NOMO-1 treated with dmso at 0.1 percent for 144 hours (cell line): ENCODE data around the gene ARID1A.

Source experiments
- DNase-seq: peaks from one replicate; lab custom pipeline; 2025; ENCODE audit not compliant: unreplicated experiment; lab: John Stamatoyannopoulos, UW

The ARID1A gene

DNA sequence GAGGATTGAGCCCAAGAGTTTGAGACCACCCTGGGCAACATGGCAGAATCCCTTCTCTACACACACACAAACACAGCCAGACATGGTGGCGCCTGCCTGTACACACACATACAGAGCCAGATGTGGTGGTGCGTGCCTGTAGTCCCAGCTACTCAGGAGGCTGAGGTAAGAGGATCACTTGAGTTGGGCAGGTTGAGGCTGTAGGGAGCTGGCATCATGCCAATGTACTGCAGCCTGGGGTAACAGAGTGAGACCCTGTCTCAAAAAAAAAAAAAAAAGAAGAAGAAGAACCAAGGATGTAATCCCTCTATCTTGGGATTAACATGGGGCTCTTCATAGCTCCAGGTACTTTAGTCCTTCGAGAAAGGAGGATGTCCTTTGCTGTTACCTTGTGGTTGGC is 62.5 kb downstream of the ARID1A start:
- DNase-seq, result no peak

- no peak for DNase-seq
These were observed 63.7 kb downstream of the ARID1A start for GRCh38 chr1:26759531-26759930.

DNA sequence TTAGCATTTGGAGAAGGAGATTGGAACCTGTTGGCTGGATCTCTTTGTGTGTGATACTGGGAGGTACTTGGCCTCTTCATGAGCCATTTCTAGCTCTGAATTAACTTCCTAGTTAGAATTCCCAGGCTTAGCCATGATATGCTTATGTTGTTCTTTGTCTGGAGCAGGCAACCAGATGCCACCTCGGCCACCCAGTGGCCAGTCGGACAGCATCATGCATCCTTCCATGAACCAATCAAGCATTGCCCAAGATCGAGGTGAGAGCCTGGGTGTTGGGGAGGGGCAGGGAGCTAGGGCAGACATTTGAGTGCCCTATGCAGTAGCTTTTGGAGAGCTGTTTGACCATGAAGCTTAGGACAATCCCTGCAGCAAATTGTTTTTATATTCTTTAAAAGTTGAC is 65.4 kb downstream of the ARID1A start:
- no peak for DNase-seq

DNA sequence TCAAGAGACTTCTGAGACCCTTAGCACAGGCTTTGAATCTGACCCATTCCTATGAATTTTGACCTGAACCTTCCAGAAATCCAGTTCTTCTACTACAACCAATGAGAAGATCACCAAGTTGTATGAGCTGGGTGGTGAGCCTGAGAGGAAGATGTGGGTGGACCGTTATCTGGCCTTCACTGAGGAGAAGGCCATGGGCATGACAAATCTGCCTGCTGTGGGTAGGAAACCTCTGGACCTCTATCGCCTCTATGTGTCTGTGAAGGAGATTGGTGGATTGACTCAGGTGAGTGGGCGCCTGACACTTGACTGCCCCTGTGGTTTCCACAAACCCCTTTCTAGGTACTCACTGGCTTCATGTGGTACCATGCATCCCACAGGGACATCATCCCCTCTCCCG is 71.9 kb downstream of the ARID1A start:
- DNase-seq, result no peak

DNA sequence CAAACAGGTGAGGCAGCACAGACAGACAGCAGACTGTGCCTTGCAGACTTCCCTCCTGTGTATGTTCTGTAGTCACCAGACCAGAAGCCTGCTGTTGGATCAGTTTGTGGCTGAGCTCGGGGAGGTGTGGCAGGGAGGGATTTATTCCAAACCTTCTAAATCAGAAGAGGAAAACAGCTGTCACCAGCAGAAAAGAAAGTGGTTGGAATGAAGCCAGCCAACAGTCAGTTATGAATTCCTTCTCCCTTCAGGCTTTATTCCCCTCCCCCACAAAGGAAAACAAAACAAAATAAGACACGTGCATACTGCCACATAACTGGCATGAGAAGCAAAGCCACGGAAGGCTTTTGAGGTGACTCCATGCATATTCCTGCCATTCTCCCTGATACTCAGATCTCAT is 72.9 kb downstream of the ARID1A start:
- DNase-seq, result no peak

DNA sequence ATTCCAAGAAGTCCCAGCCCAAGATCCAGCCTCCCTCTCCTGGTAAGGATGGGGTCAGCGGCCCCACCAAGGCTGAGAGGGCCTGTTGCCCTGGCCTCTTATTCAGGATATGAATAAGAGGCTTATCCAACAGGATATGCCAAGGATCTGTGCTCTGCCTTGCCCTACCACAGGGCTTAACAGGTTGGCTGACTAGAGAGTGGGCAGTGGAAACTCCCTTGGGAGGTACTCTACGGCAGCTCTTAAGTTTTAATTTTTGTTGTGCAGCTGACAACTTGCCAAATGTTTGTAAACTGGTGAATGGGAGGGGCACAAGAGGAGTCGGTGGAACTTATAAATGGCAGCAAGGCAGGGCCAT is 75.4 kb downstream of the ARID1A start:
- no peak for DNase-seq

DNA sequence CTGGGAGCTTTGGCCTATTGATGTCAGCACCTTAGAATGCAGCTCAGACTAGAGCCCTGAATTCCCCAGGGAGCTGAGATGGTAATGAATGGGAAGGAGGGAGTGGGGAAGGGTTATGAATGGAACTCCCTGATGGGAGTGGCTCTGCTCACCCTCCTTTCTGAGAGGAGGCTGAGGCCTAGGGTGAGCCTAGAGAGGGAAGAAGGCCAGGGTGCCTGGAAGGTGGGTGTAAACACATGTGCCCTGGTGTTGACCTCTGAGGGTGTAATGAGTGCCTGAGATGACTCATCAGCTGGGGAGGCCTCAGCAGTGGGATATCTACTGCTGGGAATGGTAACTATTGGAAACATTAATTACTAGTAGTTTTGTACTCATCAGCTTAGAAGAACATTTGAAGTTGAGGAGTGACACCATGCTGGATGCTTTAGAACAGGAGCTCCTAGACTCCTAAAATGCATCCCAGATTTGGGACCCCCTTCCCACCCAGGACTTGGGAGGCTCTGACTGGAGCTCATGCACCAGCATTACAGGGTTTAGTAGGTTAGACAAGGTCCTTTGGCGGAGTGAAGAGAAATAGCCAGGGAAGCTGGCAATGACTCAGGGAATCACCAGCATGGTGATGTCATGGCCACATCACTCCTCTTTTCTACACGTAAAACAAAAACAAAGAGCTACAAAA is 76.0 kb downstream of the ARID1A start:
- no peak for DNase-seq

DNA sequence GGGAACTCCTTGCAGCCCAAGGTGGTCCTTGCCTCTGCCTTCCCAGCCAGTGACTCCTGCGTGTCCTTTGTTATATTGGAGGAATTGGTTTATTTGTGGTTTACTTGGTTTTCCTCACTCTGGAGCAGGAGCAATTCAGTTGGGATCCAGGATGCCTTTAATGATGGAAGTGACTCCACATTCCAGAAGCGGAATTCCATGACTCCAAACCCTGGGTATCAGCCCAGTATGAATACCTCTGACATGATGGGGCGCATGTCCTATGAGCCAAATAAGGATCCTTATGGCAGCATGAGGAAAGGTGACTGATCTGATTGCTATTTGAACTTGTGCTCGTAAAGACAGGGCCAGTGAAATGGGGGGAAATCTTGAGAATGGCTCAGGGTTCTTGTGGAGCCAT is 76.9 kb downstream of the ARID1A start:
- no peak for DNase-seq

GRCh38 chr1:26774462-26774861 is 78.6 kb downstream of the ARID1A start:
- DNase-seq, result no peak

- DNase-seq, result no peak
These were observed 79.9 kb downstream of the ARID1A start for GRCh38 chr1:26775666-26776065.

DNA sequence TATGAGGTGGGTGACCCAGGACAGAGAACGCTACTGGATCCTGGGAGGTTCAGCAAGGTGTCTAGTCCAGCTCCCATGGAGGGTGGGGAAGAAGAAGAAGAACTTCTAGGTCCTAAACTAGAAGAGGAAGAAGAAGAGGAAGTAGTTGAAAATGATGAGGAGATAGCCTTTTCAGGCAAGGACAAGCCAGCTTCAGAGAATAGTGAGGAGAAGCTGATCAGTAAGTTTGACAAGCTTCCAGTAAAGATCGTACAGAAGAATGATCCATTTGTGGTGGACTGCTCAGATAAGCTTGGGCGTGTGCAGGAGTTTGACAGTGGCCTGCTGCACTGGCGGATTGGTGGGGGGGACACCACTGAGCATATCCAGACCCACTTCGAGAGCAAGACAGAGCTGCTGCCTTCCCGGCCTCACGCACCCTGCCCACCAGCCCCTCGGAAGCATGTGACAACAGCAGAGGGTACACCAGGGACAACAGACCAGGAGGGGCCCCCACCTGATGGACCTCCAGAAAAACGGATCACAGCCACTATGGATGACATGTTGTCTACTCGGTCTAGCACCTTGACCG is 83.4 kb downstream of the ARID1A start:
- no peak for DNase-seq

DNA sequence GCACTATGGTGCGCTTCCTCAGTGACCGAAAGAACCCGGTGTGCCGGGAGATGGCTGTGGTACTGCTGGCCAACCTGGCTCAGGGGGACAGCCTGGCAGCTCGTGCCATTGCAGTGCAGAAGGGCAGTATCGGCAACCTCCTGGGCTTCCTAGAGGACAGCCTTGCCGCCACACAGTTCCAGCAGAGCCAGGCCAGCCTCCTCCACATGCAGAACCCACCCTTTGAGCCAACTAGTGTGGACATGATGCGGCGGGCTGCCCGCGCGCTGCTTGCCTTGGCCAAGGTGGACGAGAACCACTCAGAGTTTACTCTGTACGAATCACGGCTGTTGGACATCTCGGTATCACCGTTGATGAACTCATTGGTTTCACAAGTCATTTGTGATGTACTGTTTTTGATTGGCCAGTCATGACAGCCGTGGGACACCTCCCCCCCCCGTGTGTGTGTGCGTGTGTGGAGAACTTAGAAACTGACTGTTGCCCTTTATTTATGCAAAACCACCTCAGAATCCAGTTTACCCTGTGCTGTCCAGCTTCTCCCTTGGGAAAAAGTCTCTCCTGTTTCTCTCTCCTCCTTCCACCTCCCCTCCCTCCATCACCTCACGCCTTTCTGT is 84.6 kb downstream of the ARID1A start:
- no peak for DNase-seq

DNA sequence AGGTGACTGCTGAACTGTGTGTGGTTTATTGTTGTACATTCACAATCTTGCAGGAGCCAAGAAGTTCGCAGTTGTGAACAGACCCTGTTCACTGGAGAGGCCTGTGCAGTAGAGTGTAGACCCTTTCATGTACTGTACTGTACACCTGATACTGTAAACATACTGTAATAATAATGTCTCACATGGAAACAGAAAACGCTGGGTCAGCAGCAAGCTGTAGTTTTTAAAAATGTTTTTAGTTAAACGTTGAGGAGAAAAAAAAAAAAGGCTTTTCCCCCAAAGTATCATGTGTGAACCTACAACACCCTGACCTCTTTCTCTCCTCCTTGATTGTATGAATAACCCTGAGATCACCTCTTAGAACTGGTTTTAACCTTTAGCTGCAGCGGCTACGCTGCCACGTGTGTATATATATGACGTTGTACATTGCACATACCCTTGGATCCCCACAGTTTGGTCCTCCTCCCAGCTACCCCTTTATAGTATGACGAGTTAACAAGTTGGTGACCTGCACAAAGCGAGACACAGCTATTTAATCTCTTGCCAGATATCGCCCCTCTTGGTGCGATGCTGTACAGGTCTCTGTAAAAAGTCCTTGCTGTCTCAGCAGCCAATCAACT is 85.5 kb downstream of the ARID1A start:
- no peak for DNase-seq

DNA sequence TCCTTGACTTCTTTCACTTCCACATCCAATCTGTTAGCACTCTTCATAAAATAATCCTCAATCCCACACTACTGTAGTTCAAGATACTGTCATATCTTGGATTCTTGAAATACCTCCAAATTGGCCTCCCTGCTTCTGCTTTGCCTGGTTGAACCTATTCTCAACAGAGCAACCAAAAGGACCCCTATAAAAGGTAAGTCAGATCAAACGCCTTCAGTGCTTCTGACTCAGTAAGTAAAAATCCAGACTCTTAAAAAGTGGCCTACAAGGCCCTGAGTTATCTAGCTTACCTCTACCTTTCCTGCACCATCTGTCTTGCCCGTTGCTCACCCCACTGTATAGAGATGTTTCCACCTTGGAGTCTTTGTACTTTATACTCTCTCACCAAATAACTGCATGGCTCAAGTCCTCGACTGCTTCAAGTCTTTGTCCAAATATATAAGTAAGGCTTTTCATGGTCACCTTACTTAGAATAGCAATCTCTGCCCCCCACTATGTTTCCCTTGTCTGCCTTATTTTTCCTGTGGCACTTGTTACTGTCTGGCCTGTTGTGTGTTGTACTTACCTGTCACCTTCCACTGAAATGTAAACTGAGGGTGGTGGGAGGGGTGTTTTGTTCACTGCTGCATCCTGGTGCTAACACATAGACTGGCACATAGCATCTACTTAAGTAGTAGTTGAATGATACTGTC is 86.9 kb downstream of the ARID1A start:
- no peak for DNase-seq

- no peak for DNase-seq
These were observed 87.8 kb downstream of the ARID1A start for GRCh38 chr1:26783646-26784022.

DNA sequence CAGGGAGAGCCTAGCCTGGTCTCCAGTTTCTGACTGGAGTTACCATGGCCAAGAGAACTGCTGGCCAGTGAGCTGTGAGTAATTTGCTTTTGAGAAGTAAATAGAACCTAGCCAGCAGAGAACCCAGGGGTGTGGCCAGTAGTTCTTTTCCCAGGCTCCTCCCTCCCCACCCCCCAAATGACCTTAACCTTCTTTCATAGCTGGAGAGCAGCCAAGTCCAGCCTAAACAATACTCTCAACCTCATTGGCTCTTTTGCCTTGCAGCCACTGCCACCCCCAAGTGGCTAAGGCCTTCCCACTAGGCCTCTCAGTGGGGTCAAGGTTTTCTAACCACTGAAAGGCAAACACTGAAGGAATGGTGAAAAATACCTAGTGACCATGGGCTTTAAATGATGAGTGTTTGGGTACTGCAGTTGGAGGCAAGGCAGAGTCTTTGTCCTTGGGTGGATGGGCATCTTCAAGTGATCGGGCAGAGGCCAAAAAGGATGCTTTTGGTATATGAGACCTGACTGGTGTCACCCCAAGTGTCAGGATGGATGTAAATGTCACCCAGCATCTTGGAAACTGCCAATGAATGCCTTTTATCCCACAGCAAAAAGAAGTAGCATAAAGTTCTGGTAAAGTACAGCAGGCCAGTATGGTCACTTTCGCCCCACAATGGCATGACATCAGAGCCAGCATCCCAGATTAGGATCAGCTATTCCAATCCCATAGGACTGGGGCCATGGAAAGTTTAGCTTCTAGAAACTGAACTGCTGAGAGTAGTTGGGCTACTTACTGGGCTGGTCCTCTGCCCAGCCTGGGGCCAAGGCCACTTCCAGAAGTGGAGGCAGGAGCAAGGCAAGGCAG is 88.4 kb downstream of the ARID1A start:
- no peak for DNase-seq

GRCh38 chr1:26784886-26785285 is 89.1 kb downstream of the ARID1A start:
- DNase-seq, result no peak

DNA sequence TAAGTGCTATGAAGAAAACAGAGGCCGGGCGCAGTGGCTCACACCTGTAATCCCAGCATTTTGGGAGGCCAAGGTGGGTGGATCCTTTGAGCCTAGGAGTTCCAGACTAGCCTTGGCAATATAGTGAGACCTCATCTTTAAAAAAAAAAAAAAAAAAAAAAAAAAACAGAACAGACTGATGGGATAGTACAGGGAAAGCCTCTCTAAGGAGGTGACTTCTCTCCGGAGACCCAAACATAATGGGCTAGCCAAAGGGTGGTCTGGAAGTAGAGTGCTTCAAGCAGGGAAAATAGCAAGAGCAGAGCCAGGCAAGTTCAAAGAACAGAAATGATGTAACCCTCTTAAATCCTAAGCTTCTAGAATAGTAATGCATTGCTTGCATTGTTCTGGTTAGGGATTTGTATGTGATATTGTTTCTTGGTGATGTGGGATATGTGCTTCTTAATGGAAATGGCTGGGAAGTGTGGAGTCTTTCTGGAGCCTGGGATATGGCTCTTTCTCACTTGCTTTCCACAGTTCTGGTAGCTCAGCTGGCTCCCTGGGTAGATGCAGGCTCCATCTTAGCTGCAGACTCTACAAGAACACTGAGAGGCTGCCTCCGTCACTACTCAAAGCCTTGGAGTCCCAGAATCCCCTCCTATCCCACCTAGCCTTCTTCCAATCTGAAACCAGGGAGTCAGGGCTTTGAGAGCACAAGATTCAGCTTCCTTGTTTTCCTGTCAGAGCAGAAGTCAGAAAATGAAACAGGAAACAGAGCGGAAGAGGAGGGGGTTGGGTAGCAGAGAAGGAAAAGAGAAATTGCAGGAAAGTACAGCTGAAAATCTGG is 90.0 kb downstream of the ARID1A start:
- peak; percentile 55 for DNase-seq

GRCh38 chr1:26786437-26787380 is 90.9 kb downstream of the ARID1A start:
- peak; percentile 83 for DNase-seq
